Measurements from ENCODE around the gene DGKI.

DGKI gene

DNA sequence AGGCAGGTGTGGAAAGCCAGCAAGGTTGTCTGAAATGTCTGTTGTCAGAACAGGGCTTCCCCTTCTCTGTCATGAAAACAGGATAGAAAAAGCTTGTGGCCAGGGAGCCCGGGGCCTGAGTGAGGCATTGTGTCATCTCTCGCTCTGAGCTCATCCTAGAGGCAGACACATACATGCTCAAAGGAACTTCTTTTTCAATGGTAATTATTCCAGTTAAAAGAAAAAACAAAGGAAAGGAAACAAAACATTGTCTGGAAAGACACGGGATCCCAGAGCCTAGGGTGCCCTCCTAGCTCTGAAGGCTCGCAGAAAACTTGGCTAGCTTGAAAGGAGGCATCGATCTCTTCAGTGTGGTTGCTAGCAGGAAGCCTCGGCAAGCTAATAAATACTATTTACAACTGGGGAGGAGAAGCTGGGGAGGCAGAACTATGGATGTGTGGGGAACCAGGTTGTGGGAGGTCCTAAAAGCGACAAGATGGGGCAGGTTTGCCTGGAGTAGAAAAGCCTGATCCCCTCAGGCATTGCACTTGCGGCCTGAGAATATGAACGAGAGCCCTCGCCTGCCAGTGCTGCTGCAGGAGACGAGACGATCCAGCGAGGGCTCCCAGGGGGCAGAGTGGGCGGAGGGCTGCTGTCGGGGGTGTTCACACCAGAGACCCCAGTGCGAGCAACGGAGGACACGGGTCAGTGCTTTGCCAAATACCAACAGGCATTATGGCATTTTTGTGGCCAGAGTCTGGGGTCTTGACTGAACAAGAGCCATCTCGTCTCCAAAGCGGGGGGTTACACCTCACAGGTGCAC, 32.8 kb upstream of the DGKI start:
- TF ChIP-seq GATA3 (IDR thresholded peaks at IDR 0.05; ENCODE audit: low read depth, low read length) (no peak), GATA2 (IDR thresholded peaks at IDR 0.05; ENCODE audit: low read depth, low read length) (no peak)

DNA sequence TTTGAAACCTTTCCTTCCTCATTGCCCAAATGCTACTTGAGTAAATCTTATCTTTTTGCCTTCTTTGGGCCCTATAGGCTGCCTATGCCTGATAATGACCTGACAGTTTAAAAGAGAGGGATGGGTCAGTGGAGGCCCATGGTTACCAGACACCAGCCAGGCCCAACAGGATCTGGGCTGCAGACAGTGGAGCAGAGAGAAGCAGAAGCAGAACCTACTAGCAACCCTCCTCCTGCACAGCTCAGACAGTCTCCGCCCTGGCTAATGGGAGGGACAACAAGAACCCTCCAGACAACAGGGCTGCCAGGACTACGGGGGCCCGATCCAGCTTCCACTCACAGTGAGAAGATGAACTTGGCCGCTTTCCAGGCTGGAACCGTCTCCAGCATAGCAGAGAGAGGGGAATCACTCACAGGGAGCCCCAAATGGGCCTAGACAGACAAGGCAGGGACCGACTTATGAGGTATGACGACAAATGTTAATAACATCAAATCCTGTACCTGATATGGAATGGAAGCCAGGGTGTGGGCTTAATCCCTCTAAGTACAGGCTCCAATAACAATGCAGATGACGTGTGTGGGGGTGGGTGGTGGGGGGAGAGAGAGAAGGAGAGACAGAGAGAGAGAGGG, 31.7 kb upstream of the DGKI start:
- no peak for TF ChIP-seq GATA3 (IDR thresholded peaks at IDR 0.05; ENCODE audit: low read depth, low read length)
- no peak for TF ChIP-seq GATA2 (IDR thresholded peaks at IDR 0.05; ENCODE audit: low read depth, low read length)

DNA sequence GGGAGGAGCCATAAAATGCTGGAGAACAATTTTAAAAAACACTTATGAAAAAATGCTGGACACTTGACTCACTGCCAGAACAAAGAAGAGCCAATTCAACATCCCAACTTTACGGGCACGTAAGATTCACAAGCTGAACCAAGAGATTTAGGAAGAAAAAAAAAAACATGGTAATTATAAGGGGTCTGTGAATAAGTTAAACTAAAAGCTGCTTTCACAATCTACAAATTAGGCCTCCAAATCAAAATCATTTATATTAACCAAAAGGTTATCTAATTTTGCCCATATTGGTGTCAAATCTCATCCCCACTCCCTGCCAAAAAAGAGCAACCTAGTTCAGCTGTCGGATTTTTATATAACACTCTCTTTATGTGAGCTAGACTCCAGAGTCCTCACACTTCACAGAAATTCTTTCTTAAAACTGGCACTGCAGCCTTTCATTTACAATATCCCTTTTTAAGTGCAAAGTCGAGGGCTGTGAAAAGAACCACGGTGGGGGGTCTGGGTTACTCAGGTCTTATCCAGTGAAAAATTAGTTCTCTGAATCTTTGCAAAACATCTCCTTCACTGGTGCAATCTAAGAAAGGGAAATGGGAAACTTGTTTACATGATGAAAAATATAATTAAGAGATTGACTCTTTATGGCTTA, 30.4 kb upstream of the DGKI start:
- TF ChIP-seq GATA3 (IDR thresholded peaks at IDR 0.05; ENCODE audit: low read depth, low read length) (no peak), GATA2 (IDR thresholded peaks at IDR 0.05; ENCODE audit: low read depth, low read length) (no peak)

DNA sequence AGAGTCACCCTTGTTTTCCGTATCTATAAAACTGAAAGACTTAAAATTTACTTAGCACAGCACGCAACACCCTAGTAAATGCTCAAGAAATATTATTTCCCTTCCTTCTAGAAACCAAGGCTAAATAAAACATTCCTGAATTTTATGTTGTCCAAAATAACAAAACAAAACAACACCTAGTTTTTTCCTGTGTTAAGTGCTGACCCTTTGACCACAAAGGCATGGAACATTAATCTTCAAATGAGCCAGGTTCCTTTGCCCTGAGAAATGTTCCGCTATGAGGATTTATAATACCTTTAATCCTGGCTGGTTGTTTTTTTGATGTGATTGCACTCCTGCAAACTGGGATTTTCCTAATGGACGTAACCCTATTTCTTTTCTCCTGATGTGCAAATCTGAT, 29.0 kb upstream of the DGKI start:
- TF ChIP-seq GATA3 (IDR thresholded peaks at IDR 0.05; ENCODE audit: low read depth, low read length) = no peak

DNA sequence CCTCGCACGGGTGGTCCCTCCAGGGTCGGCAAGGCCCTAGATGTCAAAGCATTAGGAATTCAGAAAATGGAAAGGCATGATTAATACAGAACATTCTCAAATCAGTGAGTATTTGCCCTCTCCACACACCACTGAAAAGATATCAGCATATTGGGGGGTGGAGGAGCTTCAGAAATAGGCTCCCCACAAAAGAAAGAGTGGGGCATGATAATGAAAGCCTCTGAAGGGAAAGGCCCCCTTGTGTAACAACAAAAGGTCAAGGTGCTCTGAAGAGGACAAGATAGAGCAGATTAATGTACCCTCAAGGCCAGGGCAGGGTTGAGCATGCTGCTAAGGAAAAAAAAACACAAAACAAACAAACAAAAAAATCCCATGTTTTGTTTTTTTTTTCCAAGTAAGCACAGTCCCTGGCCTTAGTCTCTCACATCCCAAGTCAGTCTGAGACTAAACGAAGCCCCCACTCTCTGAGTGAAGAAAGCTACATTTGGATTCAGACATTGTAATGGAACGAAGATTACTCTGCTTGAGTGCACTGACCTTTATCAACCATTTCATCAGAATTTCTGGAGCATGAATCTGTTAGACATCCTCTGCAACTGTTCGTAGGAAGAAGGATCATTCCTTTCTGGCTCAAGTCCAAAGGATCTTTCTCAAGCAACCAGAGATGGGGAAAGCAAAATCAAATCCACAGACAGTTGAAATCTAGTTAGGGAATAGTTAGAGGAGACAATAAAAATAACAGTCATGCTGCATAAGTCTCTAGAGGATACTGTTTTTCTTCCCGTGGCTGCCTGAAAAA, 27.4 kb upstream of the DGKI start:
- TF ChIP-seq GATA3 (IDR thresholded peaks at IDR 0.05; ENCODE audit: low read depth, low read length) (0 out of 2 replicates have a peak, but pooled peaks have one; percentile 14), GATA2 (IDR thresholded peaks at IDR 0.05; ENCODE audit: low read depth, low read length) (no peak)

DNA sequence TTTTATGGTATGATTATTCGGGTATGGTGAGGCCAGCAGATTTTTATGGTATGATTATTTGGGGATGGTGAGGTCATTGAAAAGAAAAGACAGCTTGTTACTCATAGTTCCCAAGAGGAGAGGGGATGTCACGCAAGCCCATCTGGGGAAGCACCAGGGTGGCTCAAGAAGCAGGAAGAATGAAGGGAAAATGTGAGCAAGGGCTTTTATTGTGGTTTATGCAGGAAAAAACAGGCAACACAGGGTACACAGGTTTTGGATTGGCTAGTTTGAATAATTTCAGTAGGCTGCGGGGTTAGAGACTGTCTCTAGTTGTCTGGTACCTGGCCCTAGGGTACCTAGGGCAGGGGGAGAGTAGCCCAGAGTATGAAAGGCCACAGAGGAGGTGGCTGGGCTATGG, 26.8 kb upstream of the DGKI start:
- TF ChIP-seq GATA3 (IDR thresholded peaks at IDR 0.05; ENCODE audit: low read depth, low read length) = no peak
- no peak; the same call in 1 of the 2 replicates for TF ChIP-seq GATA2 (IDR thresholded peaks at IDR 0.05; ENCODE audit: low read depth, low read length)

DNA sequence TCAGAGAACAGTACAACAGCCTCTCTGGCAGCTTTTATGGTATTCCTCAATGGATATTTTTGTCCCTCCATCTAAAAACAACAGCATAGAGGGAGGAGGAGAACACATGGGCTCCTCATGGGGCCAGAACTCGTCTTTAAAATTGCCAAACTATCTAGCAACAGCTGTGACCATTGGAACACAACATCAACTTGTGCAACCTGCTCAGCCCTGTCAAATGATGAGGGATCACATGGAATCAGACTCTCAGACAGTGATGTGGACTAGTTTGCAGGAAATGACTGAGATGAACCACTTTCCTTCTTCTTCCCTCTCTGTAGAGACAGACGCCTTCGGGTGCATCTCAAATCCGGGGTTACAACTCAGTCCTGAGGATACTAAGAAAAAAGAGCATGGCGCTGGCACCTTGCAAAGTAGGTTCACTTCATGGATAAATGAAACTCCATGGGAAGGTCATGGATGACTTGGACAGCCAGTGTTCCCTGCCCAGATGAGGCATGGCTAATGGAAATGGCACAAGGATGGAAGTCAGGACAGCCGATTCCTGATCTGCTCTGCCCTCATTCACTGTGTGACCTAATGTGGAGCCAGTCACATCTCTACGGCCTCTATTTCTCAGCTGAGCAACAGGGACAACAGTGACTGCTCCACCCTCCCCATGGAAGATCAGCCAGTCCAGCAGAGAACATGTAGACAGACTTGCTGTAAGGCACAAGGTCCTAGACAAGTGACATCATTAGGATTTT, 24.6 kb upstream of the DGKI start:
- TF ChIP-seq GATA3 (IDR thresholded peaks at IDR 0.05; ENCODE audit: low read depth, low read length) (no peak), GATA2 (IDR thresholded peaks at IDR 0.05; ENCODE audit: low read depth, low read length) (no peak)

DNA sequence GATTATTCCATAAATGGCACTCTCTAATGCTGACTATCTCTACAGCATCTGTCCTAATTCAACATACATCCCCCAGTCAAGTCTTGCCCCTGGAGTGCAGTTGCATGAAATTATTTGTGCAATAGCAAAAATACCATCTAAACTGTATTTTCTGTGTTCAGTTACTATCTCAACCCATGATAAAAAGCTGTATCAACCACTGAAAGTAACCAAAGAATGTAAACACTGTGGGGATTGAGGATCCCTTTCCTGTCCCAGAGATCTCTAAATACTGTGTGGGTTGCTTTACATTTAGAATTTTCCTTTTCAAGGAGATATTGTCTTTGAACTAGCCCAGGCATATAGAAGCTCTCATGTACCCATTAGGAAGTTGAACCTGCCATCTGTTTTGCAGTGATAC, 23.9 kb upstream of the DGKI start:
- TF ChIP-seq GATA3 (IDR thresholded peaks at IDR 0.05; ENCODE audit: low read depth, low read length) = no peak
- no peak for TF ChIP-seq GATA2 (IDR thresholded peaks at IDR 0.05; ENCODE audit: low read depth, low read length)

DNA sequence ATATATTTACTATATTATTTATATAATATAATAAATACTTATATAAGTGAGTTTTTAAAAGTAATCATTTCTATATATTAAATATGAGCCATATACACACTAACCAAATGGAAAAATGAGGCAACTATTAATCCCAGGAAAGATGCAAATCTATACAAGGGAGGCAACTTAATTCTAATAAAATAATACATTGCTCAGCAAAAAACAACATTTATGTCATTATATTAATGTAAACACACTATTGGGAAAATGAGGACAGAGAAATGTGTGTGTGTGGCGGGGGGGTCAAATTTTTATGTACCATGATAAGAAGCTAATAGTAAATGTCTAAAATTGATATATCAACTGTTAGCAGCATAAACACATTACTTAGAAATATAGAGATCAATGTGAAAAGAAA, 23.3 kb upstream of the DGKI start:
- TF ChIP-seq GATA3 (IDR thresholded peaks at IDR 0.05; ENCODE audit: low read depth, low read length) = no peak
- no peak for TF ChIP-seq GATA2 (IDR thresholded peaks at IDR 0.05; ENCODE audit: low read depth, low read length)

DNA sequence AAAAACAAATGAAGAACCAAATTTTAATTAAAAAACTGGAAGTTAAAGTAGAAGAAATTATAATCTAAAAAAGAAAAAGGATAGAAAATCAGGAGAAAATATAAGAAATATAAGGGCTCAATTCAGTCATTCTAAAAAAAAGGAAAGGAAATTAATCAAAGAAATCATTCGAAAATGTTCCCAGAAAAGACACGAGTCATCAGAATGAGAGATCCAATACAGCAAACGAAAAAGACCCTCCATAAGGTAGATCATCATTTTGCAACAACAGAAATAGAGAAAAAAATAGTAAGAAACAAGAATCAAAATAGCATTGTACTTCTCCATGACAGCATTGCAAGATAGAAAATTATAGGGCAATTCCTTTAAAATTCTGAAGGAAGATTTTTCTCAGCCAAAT, 22.5 kb upstream of the DGKI start:
- TF ChIP-seq GATA2 (IDR thresholded peaks at IDR 0.05; ENCODE audit: low read depth, low read length) = no peak
- no peak for TF ChIP-seq GATA3 (IDR thresholded peaks at IDR 0.05; ENCODE audit: low read depth, low read length)

DNA sequence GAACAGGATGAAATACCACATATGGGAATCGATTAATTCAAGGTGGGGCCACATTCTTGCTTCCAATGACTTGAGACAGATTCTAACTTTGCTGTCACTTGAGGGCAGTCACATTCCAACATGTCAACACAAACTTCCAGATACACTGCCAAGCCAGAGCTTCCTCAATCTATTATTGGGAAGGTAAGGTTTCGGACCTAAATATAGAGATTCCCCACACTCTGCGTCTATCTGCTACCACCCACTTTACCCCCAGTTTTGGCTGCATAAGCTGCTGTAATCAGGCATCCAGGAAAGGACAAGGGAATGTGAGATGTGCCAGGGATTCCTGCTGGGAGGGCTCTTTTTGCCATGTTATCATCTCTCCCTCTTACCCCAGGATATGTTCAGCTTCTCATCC, 20.5 kb upstream of the DGKI start:
- TF ChIP-seq GATA2 (IDR thresholded peaks at IDR 0.05; ENCODE audit: low read depth, low read length) (no peak), GATA3 (IDR thresholded peaks at IDR 0.05; ENCODE audit: low read depth, low read length) (no peak)

DNA sequence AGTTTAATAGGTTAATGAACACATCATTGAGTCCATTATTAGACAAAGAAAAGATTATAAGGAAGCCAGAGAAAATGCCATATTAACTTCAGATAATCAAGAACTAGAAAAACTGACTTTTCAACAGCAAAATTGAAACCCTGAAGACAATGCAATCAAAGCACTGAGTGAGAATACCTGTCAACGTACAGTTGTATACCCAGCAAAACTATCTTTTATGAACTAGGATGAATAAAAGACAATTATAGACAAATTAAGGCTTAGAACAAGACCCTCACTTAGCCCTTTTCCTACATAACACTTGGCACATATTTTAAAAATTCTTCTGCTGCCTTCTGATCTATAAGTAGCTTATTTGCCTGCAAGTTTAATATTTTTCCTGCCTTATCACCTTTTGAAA, 19.0 kb upstream of the DGKI start:
- TF ChIP-seq GATA2 (IDR thresholded peaks at IDR 0.05; ENCODE audit: low read depth, low read length) (no peak), GATA3 (IDR thresholded peaks at IDR 0.05; ENCODE audit: low read depth, low read length) (no peak)

DNA sequence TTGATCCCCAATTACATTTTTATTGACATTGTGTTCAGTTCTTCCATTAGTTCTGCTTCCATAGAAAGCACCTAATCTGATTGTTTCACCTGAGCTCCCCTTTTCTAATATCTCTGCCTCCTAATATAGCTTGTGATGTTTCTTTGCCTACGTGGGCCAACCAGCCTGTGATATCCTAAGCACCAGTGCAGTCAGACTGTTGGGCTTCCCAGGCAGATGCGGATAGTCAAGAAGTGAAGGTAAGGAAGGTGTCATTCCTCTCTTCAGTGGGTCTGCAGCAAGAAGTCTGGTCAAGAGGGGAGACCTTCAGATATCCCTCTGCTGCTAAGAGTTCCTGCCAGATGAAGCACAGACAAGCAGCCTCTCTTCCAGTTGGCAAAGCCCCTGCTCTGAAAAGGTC, 16.2 kb upstream of the DGKI start:
- TF ChIP-seq GATA3 (IDR thresholded peaks at IDR 0.05; ENCODE audit: low read depth, low read length) (no peak), GATA2 (IDR thresholded peaks at IDR 0.05; ENCODE audit: low read depth, low read length) (no peak)

All from SH-SY5Y (cell line).